ENCODE data around the gene UBE2Q1.

The UBE2Q1 gene

GRCh38 chr1:154502744-154503115, 55.7 kb downstream of the UBE2Q1 start:
- DNase-seq (ENCODE audit: low read depth), result no peak

GRCh38 chr1:154502066-154502743, 56.3 kb downstream of the UBE2Q1 start, which contains the start of the genes SHE and TDRD10:
TSS of gene SHE (minus strand) at chr1:154502412. CDS start at chr1:154502026, 386 bp downstream.
TSS of gene TDRD10 (plus strand) at chr1:154502219. CDS start at chr1:154506904, 4,685 bp downstream.
- no peak for DNase-seq (ENCODE audit: low read depth)

GRCh38 chr1:154501423-154502065, 56.9 kb downstream of the UBE2Q1 start:
- no peak for DNase-seq (ENCODE audit: low read depth)

GRCh38 chr1:154500533-154500932, 57.9 kb downstream of the UBE2Q1 start:
- no peak for DNase-seq (ENCODE audit: low read depth)

GRCh38 chr1:154499446-154499845, 59.0 kb downstream of the UBE2Q1 start:
- DNase-seq (ENCODE audit: low read depth), result no peak
